GM12892 (cell line): Measurements from ENCODE around the gene SHB.

Source experiments
- POLR2AphosphoS5 ChIP-seq: IDR thresholded peaks from 2 replicates; pipeline ENCODE4 v1.6.1; 2011; ENCODE audit warnings: low read depth, low read length, control low read depth
- TAF1 ChIP-seq: IDR thresholded peaks from 2 replicates; pipeline ENCODE4 v1.6.1; 2011; ENCODE audit warnings: low read depth, mild to moderate bottlenecking, control low read depth, low read length, borderline replicate concordance

GRCh38 chr9:37910271-37910670 is 158.8 kb downstream of the SHB start:
- TF ChIP-seq TAF1 (no peak), POLR2AphosphoS5 (no peak)
